Prostate gland (tissue), 2 donors: ENCODE data around the gene FAM174C.

ENCODE experiments used
- CTCF ChIP-seq, 4 experiments: fragments of 200-600 bp in 2 of 4; fragments of 450-650 bp in 2 of 4; sonication (generic) in 2 of 4; IDR thresholded peaks; 1 replicate in 3 of 4; 2 replicates in 1 of 4; pipeline ENCODE4 v1.5.1; 2016 to 2019; ENCODE audit warnings: antibody characterized with exemption in 4 of 4, mild to moderate bottlenecking in 2 of 4, moderate library complexity in 2 of 4
- POLR2AphosphoS5 ChIP-seq: sonication (generic); formaldehyde crosslinking; IDR thresholded peaks from one replicate; pipeline ENCODE4 v1.6.1; 2017; ENCODE audit warnings: antibody characterized with exemption

GRCh38 chr19:1264801-1265614 lies 10.3 kb upstream of the FAM174C start:
- peak; percentile 36 for TF ChIP-seq POLR2AphosphoS5
- TF ChIP-seq CTCF (IDR thresholded peaks at IDR 0.05): no peak
